SK-N-MC (cell line): ENCODE results near the gene SSTR1.

Experiments used
- DNase-seq: peaks from one replicate; pipeline ENCODE4 v3.0.0-alpha.2; 2011; ENCODE audit warnings: low read depth, low spot score
- H3K27ac ChIP-seq: fragments of 200-600 bp; sonication (generic); 2 replicates; pipeline ENCODE4 v1.5.1; 2016; ENCODE audit warnings: mixed run types
- H3K36me3 ChIP-seq: fragments of 200-600 bp; sonication (generic); 2 replicates; pipeline ENCODE4 v1.6.1; 2017; ENCODE audit warnings: antibody characterized with exemption, low read length, mixed read lengths; ENCODE audit not compliant: insufficient read depth
- H3K4me3 ChIP-seq: fragments of 200-600 bp; sonication (generic); 2 replicates; pipeline ENCODE4 v1.5.1; 2016
- H3K9ac ChIP-seq: fragments of 200-600 bp; sonication (generic); 2 replicates; pipeline ENCODE4 v1.8.0; 2017; ENCODE audit warnings: mixed run types, mixed read lengths; ENCODE audit not compliant: insufficient read length
- H3K9me3 ChIP-seq: fragments of 200-600 bp; sonication (generic); 2 replicates; pipeline ENCODE4 v1.6.1; 2017; ENCODE audit warnings: low read depth, mild to moderate bottlenecking, antibody characterized with exemption, low read length, moderate library complexity, mixed read lengths
- EZH2 ChIP-seq: fragments of 200-600 bp; sonication (generic); IDR thresholded peaks from one replicate; pipeline ENCODE4 v1.6.1; 2017; ENCODE audit warnings: antibody characterized with exemption
- FOXP2 ChIP-seq: optimal IDR thresholded peaks from 2 replicates; pipeline ENCODE3; 2011; ENCODE audit warnings: mild to moderate bottlenecking, moderate library complexity; ENCODE audit not compliant: insufficient read depth; ENCODE audit errors: extremely low read length, control extremely low read depth
- POLR2AphosphoS5 ChIP-seq: IDR thresholded peaks from 2 replicates; pipeline ENCODE4 v1.6.1; 2012; ENCODE audit warnings: mild to moderate bottlenecking, low read depth, low read length, borderline replicate concordance

Gene SSTR1

GRCh38 chr14:38256533-38256840, 48.8 kb downstream of the SSTR1 start:
- Histone ChIP-seq H3K36me3 (no peaks in the 10 kb centered on the region), H3K9me3 (no peaks in the 10 kb centered on the region), H3K9ac (no peak overlapping the region), H3K27ac (no peak overlapping the region), H3K4me3 (no peak overlapping the region)
- no peak for DNase-seq
- TF ChIP-seq POLR2AphosphoS5: no peak
- TF ChIP-seq EZH2: no peak
- TF ChIP-seq FOXP2: no peak

- H3K9ac ChIP-seq: no peak overlapping the region
- no peak overlapping the region for H3K4me3 ChIP-seq
- TF ChIP-seq EZH2: no peak
- no peak for TF ChIP-seq POLR2AphosphoS5
- no peak for TF ChIP-seq FOXP2
- DNase-seq: no peak
- H3K36me3 ChIP-seq: no peaks in the 10 kb centered on the region
- H3K9me3 ChIP-seq: no peaks in the 10 kb centered on the region
- no peak overlapping the region for H3K27ac ChIP-seq
Observed at GRCh38 chr14:38257507-38257906, 49.8 kb downstream of the SSTR1 start.

DNA sequence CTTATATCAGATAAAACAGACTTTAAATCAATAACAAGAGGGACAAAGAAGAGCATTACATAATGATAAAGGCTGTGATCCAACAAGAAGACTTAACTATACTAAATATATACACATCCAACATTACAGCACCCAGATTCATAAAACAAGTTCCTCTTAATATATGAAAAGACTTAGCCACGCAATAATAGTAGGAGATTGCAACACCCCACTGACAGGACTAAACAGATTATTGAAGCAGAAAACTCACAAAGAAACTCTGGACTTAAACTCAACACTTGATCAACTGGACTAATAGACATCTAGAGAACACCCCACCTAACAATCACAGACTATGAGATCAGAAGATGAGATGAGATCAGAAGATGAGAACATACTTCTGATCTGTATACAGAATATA, 53.9 kb downstream of the SSTR1 start:
- H3K36me3 ChIP-seq: no peaks in the 10 kb centered on the region
- TF ChIP-seq EZH2 (no peak), POLR2AphosphoS5 (no peak), FOXP2 (no peak)

More for the DNA sequence above, 53.9 kb downstream of the SSTR1 start:
- Histone ChIP-seq H3K4me3 (no peak overlapping the region), H3K9me3 (no peaks in the 10 kb centered on the region), H3K27ac (no peak overlapping the region), H3K9ac (no peak overlapping the region)
- DNase-seq: no peak
